Adrenal gland (tissue), 12 donors: ENCODE measurements around the gene FOSL1. TPM values are rescaled to one million over a fixed set of nuclear protein-coding genes. Genes with fewer than 3 reads are reported as not detected.

Experiments
- DNase-seq, 7 donors: peaks; one replicate each; pipeline ENCODE4 v3.0.0-alpha.2; 2019 to 2020
- H3K27ac ChIP-seq, 5 donors: fragments of 200-600 bp; sonication (generic) in 4 of 5; 1 replicate in 3 of 5; 2 replicates in 2 of 5; pipeline versions ENCODE4 v1.5.1 to v1.8.0; 2016 to 2020; ENCODE audit warnings: mild to moderate bottlenecking in 1 of 5
- H3K27me3 ChIP-seq: fragments of 200-600 bp; 2 replicates; pipeline ENCODE4 v1.8.0; 2021
- H3K36me3 ChIP-seq, 2 donors: fragments of 200-600 bp; replicated peaks in 1 of 2; 1 replicate in 1 of 2; 2 replicates in 1 of 2; pipeline versions ENCODE4 v1.5.1 to v1.8.0; 2018 to 2022
- H3K4me1 ChIP-seq, 2 donors: fragments of 200-600 bp; replicated peaks in 1 of 2; 1 replicate in 1 of 2; 2 replicates in 1 of 2; pipeline versions ENCODE4 v1.5.1 to v1.8.0; 2018 to 2021
- H3K4me3 ChIP-seq, 4 donors: fragments of 200-600 bp; sonication (generic) in 3 of 4; one replicate each; pipeline ENCODE4 v1.5.1; 2016 to 2018
- H3K9me3 ChIP-seq, 3 donors: fragments of 200-600 bp; sonication (generic) in 1 of 3; replicated peaks in 1 of 3; 1 replicate in 2 of 3; 2 replicates in 1 of 3; pipeline versions ENCODE4 v1.5.1 to v1.8.0; 2016 to 2021
- CTCF ChIP-seq, 6 experiments: fragments of 450-650 bp in 4 of 6; fragments of 200-600 bp in 2 of 6; sonication (generic) in 1 of 6; IDR thresholded peaks; 1 replicate in 5 of 6; 2 replicates in 1 of 6; pipeline versions ENCODE4 v1.5.1 to v1.8.0; 2016 to 2021; ENCODE audit warnings: antibody characterized with exemption in 6 of 6, mild to moderate bottlenecking in 2 of 6, moderate library complexity in 1 of 6
- POLR2A ChIP-seq, 2 donors: fragments of 450-650 bp; IDR thresholded peaks; one replicate each; pipeline ENCODE4 v1.6.1; 2017; ENCODE audit warnings: antibody characterized with exemption in 2 of 2, mild to moderate bottlenecking in 2 of 2, moderate library complexity in 1 of 2
- WGBS, 4 donors: extraction: QIAGEN DNeasy Blood & Tissue Kit in 2 of 4; methylation state at CpG; one replicate each; pipeline versions ENCODE4 v1.1.5 to v1.1.7; 2013 to 2017; 5-methylcytosine and 5-hydroxymethylcytosine counted together
- intact Hi-C, 2 donors: fragments of 100-400 bp; cut with DNase I; formaldehyde crosslinking; loops; one replicate each; pipeline versions ENCODE4 v1.14.1 to v1.15.0; 2022 to 2023
- polyA plus RNA-seq, 3 donors: library from polyadenylated mRNA; stranded (reverse); fragments of 200-250 nt in 2 of 3; fragments of 350-450 nt in 1 of 3; fragmentation: Illumina TruSeq in 1 of 3; extraction: RNeasy Lipid Tissue Mini Kit (QIAGEN cat#74804) in 1 of 3; gene quantifications; one replicate each; pipeline ENCODE4 v1.2.3, GENCODE V29; 2013 to 2014
- total RNA-seq, 9 donors: library from RNA; depleted of rRNA in 4 of 9; stranded (reverse); fragments of >200 nt in 4 of 9; fragments of 120-200 nt in 1 of 9; fragmentation: NEBNext Ultra II Directional in 1 of 9; extraction: Animal tissue kit (Norgen Biotek cat#: 25700) in 1 of 9; gene quantifications; one replicate each; pipeline versions ENCODE4 v1.1.0 to v1.2.4, GENCODE V29; 2013 to 2023
- donor health status: healthy with polysubstance abuse.
- donor health status: Bipolar disorder and iron deficiency.
- donor health status: DM: yes; HTN: yes; CAD: no.
- donor health status: DM: no; HTN: no; CAD: no.
- donor health status: DM: no; HTN: no; CAD: no.
- donor health status: DM: yes; HTN: yes; CAD: no.

FOSL1 gene
- total and polyA plus RNA-seq, 12 donors: 2.7 to 34.4 (median 5.4) TPM

- peak in 2 of 7 donors; percentile 7 to 16 for DNase-seq
Measured at GRCh38 chr11:65866509-65867283, 33.5 kb downstream of the FOSL1 start.

GRCh38 chr11:65865550-65866172, 34.5 kb downstream of the FOSL1 start:
- TF ChIP-seq POLR2A (IDR thresholded peaks at IDR 0.05): no peak
- no peak for TF ChIP-seq CTCF (IDR thresholded peaks at IDR 0.05)
- peak in 2 of 7 donors; percentile 10 to 15 for DNase-seq
- peaks cover 8 to 12% of the 10 kb centered on the region in 2 donors for H3K4me1 ChIP-seq

More at GRCh38 chr11:65866509-65867283, 33.5 kb downstream of the FOSL1 start:
- H3K4me1 ChIP-seq: peaks cover under 1 to 12% of the 10 kb centered on the region in 2 donors
- intact Hi-C loops: no loop called here
- TF ChIP-seq CTCF (IDR thresholded peaks at IDR 0.05) (no peak), POLR2A (IDR thresholded peaks at IDR 0.05) (no peak)
- no peak overlapping the region for H3K27ac ChIP-seq
- H3K9me3 ChIP-seq: no peaks in the 10 kb centered on the region
- H3K36me3 ChIP-seq: peaks cover 0 to 70% of the 10 kb centered on the region in 2 donors
- H3K4me3 ChIP-seq: no peak overlapping the region
- no peaks in the 10 kb centered on the region for H3K27me3 ChIP-seq
- 85 to 90% (median 88%) methylated on average over 11 to 21 of the region's 21 CpGs for WGBS, 4 donors

GRCh38 chr11:65864706-65865471, 35.3 kb downstream of the FOSL1 start:
- DNase-seq: peak in 3 of 7 donors; percentile 7 to 19 (median 16)
- no peaks in the 10 kb centered on the region for H3K9me3 ChIP-seq
- peaks cover 0 to 68% of the 10 kb centered on the region in 2 donors for H3K36me3 ChIP-seq
- H3K27me3 ChIP-seq: no peaks in the 10 kb centered on the region
- H3K4me3 ChIP-seq: no peak overlapping the region
- H3K27ac ChIP-seq: no peak overlapping the region
- 74 to 87% (median 85%) methylated on average over 7 to 18 of the region's 18 CpGs for WGBS, 4 donors
- intact Hi-C loops: no loop called here
- TF ChIP-seq CTCF (IDR thresholded peaks at IDR 0.05) (no peak), POLR2A (IDR thresholded peaks at IDR 0.05) (no peak)
- peaks cover 8 to 12% of the 10 kb centered on the region in 2 donors for H3K4me1 ChIP-seq

More at GRCh38 chr11:65865550-65866172, 34.5 kb downstream of the FOSL1 start:
- H3K27me3 ChIP-seq: no peaks in the 10 kb centered on the region
- no peak overlapping the region for H3K4me3 ChIP-seq
- no peak overlapping the region for H3K27ac ChIP-seq
- WGBS, 4 donors: 84 to 88% (median 86%) methylated on average over 6 to 9 of the region's 9 CpGs
- H3K36me3 ChIP-seq: peaks cover 0 to 70% of the 10 kb centered on the region in 2 donors
- intact Hi-C loops: no loop called here
- H3K9me3 ChIP-seq: no peaks in the 10 kb centered on the region
